Spleen (tissue), 11 donors: ENCODE results near the gene PTPN7. TPM values are rescaled to one million over a fixed set of nuclear protein-coding genes. Genes with fewer than 3 reads are reported as not detected.

Source experiments
- DNase-seq: peaks from one replicate; pipeline ENCODE4 v3.0.0-alpha.2; 2020
- H3K27ac ChIP-seq, 8 donors: fragments of 200-600 bp; sonication (generic) in 7 of 8; 1 replicate in 4 of 8; 2 replicates in 4 of 8; pipeline versions ENCODE4 v1.5.0 to v1.8.0; 2016 to 2021; ENCODE audit warnings: inconsistent platforms in 4 of 8, mild to moderate bottlenecking in 4 of 8, moderate library complexity in 1 of 8
- H3K27me3 ChIP-seq, 7 donors: fragments of 200-600 bp; sonication (generic) in 6 of 7; replicated peaks in 1 of 7; 1 replicate in 4 of 7; 2 replicates in 3 of 7; pipeline versions ENCODE4 v1.5.0 to v1.8.0; 2016 to 2021; ENCODE audit warnings: inconsistent platforms in 3 of 7, mild to moderate bottlenecking in 1 of 7
- H3K36me3 ChIP-seq, 6 donors: fragments of 200-600 bp; sonication (generic) in 5 of 6; 1 replicate in 4 of 6; 2 replicates in 2 of 6; pipeline versions ENCODE4 v1.5.0 to v1.8.0; 2016 to 2021; ENCODE audit warnings: inconsistent platforms in 2 of 6
- H3K4me1 ChIP-seq, 6 donors: fragments of 200-600 bp; sonication (generic) in 5 of 6; 1 replicate in 3 of 6; 2 replicates in 3 of 6; pipeline versions ENCODE4 v1.5.0 to v1.8.0; 2016 to 2021; ENCODE audit warnings: inconsistent platforms in 3 of 6
- H3K4me3 ChIP-seq, 8 donors: fragments of 200-600 bp; sonication (generic) in 7 of 8; 1 replicate in 4 of 8; 2 replicates in 4 of 8; pipeline versions ENCODE4 v1.5.0 to v1.8.0; 2016 to 2021; ENCODE audit warnings: inconsistent platforms in 4 of 8, mild to moderate bottlenecking in 4 of 8, moderate library complexity in 2 of 8
- H3K9me3 ChIP-seq, 8 donors: fragments of 200-600 bp; sonication (generic) in 7 of 8; 1 replicate in 4 of 8; 2 replicates in 4 of 8; pipeline versions ENCODE4 v1.5.0 to v1.8.0; 2016 to 2021; ENCODE audit warnings: inconsistent platforms in 4 of 8
- POLR2A ChIP-seq, 3 donors: fragments of 450-650 bp; IDR thresholded peaks; one replicate each; pipeline ENCODE4 v1.5.1; 2017; ENCODE audit warnings: antibody characterized with exemption in 3 of 3, mild to moderate bottlenecking in 1 of 3
- POLR2AphosphoS5 ChIP-seq, 3 donors: sonication (generic); formaldehyde crosslinking; IDR thresholded peaks; one replicate each; pipeline ENCODE4 v1.5.1; 2017; ENCODE audit warnings: antibody characterized with exemption in 3 of 3
- WGBS, 5 donors: extraction: QIAGEN DNeasy Blood & Tissue Kit in 3 of 5; methylation state at CpG; one replicate each; pipeline versions ENCODE4 v1.1.5 to v1.1.7; 2013 to 2018; 5-methylcytosine and 5-hydroxymethylcytosine counted together
- intact Hi-C: fragments of 100-400 bp; cut with DNase I; formaldehyde crosslinking; loops from one replicate; pipeline ENCODE4 v1.15.0; 2023; ENCODE audit warnings: low total_unique reads
- polyA plus RNA-seq, 3 donors: library from polyadenylated mRNA; stranded (reverse); fragments of 200-250 nt; gene quantifications; one replicate each; pipeline ENCODE4 v1.2.1, GENCODE V29; 2013
- total RNA-seq, 7 donors: library from RNA; depleted of rRNA in 3 of 7; stranded (reverse); fragments of >200 nt in 3 of 7; fragmentation: NEBNext Ultra II Directional in 4 of 7; extraction: Animal tissue kit (Norgen Biotek cat#: 25700) in 4 of 7; gene quantifications; one replicate each; pipeline versions ENCODE4 v1.1.0 to v1.2.1, GENCODE V29; 2016 to 2021
- TF ChIP-seq, protein P1 (sequence below), 11 experiments: fragments of 200-600 bp in 7 of 11; fragments of 450-650 bp in 4 of 11; sonication (generic) in 4 of 11; IDR thresholded peaks in 8 of 11; conservative IDR thresholded peaks in 3 of 11; 1 replicate in 7 of 11; 2 replicates in 4 of 11; pipeline versions ENCODE4 v1.4.0 to v1.8.0; 2016 to 2021; ENCODE audit warnings: antibody characterized with exemption in 11 of 11, inconsistent platforms in 4 of 11, mild to moderate bottlenecking in 1 of 11
- donor health status: healthy with polysubstance abuse.
- donor health status: DM: no; HTN: no; CAD: no; lungs with moderate emphysema.
- donor health status: DM: no; HTN: no; CAD: no.
- donor health status: Bipolar disorder and iron deficiency.
- donor health status: healthy.
- donor health status: DM: no; HTN: no; CAD: no.
- donor health status: DM: yes; HTN: yes; CAD: no.

Gene PTPN7
- total and polyA plus RNA-seq, 10 donors: 27.8 to 49.0 (median 40.3) TPM

DNA sequence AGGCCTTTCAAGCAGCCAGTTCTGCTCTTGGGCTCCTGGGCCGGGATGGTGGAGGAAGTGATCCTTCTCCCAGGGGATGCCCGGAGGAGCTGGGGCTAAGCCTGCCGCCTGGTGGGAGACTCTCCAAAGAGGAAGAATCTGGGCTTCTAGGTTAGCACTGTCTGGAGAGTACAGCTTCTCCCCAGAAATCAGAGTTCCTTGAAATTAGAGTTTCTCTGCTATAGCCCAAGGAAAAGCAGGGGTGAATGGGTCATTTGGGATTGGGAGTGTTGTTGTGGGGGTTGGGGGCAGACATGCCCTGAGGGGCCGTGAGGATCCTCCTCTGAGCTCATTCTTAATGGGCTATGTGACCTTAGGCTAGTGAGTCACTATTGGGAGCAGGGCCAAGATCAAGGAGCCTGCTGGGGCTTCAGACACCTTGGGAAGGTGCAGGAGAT is 39.7 kb upstream of the PTPN7 start:
- TF ChIP-seq POLR2AphosphoS5 (IDR thresholded peaks at IDR 0.05) (no peak), POLR2A (IDR thresholded peaks at IDR 0.05) (no peak)
- TF ChIP-seq, protein P1, sequence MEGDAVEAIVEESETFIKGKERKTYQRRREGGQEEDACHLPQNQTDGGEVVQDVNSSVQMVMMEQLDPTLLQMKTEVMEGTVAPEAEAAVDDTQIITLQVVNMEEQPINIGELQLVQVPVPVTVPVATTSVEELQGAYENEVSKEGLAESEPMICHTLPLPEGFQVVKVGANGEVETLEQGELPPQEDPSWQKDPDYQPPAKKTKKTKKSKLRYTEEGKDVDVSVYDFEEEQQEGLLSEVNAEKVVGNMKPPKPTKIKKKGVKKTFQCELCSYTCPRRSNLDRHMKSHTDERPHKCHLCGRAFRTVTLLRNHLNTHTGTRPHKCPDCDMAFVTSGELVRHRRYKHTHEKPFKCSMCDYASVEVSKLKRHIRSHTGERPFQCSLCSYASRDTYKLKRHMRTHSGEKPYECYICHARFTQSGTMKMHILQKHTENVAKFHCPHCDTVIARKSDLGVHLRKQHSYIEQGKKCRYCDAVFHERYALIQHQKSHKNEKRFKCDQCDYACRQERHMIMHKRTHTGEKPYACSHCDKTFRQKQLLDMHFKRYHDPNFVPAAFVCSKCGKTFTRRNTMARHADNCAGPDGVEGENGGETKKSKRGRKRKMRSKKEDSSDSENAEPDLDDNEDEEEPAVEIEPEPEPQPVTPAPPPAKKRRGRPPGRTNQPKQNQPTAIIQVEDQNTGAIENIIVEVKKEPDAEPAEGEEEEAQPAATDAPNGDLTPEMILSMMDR (IDR thresholded peaks at IDR 0.05 in 8 of 11, conservative IDR thresholded peaks at IDR 0.05 in 3 of 11): no peak
- peaks cover 0 to 47% (median 14%) of the 10 kb centered on the region in 6 donors for H3K4me1 ChIP-seq
- 58 to 84% (median 75%) methylated on average over 4 of the region's 4 CpGs for WGBS, 5 donors

DNA sequence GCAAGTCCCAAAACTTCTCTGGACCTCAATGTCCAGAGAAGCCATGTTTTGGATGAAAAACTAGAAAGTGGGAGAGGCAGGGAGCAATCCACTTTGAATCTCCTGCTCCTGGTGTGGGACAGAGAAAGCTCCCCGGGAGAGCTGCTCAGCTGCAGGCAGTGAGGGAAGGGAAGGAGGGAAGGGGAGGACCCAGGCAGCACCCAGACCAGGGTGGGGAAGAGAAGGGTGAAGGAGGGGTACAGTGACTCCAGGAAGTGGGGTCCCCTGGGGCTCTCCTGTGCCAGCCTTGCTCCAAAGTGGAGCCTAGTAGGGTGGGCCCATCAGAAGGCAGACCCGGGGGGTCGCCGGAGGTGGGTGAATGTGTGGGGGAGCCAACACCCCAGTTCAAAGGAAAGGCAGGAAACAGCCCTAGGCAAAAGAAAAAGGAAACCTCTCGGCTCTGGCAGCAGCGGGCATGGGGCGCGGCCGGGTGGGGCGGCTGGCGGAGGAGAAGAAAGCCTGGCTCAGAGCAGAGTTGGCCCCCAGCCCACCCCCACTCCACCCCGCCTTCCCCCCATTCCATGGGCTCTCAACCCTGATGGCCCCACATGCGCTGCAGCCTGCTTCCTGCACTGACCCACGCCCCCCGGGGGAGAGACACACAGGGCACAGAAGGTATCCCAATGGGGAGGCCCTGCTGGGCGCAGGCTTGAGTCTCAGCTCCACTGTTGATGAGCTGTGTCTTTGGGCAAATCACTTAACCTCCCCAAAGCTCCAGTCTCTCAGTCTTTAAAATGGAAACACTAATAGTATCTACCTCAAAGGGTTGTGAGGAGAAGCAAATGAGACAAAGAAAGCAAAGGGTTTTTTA is 38.9 kb upstream of the PTPN7 start:
- Histone ChIP-seq H3K27me3 (peaks cover 0 to 42% (median 4%) of the 10 kb centered on the region in 7 donors), H3K27ac (peak overlapping the region in 7 of 8 donors; percentile 26 to 74 (median 57)), H3K4me3 (no peak overlapping the region), H3K36me3 (no peaks in the 10 kb centered on the region), H3K9me3 (no peaks in the 10 kb centered on the region), H3K4me1 (peaks cover 0 to 54% (median 14%) of the 10 kb centered on the region in 6 donors)
- DNase-seq: no peak
- no peak for TF ChIP-seq POLR2A (IDR thresholded peaks at IDR 0.05)
- TF ChIP-seq POLR2AphosphoS5 (IDR thresholded peaks at IDR 0.05): no peak
- TF ChIP-seq, protein P1 (IDR thresholded peaks at IDR 0.05 in 8 of 11, conservative IDR thresholded peaks at IDR 0.05 in 3 of 11): no peak
- intact Hi-C loops: no loop called here
- 14 to 28% (median 24%) methylated on average over 13 to 16 of the region's 16 CpGs for WGBS, 5 donors

More for the DNA sequence above, 39.7 kb upstream of the PTPN7 start:
- Histone ChIP-seq H3K27me3 (peaks cover 0 to 34% (median 0%) of the 10 kb centered on the region in 7 donors), H3K27ac (peak overlapping the region in 5 of 8 donors; percentile 51 to 74 (median 57)), H3K36me3 (no peaks in the 10 kb centered on the region), H3K4me3 (no peak overlapping the region), H3K9me3 (no peaks in the 10 kb centered on the region)
- intact Hi-C loops: no loop called here
- DNase-seq: no peak

DNA sequence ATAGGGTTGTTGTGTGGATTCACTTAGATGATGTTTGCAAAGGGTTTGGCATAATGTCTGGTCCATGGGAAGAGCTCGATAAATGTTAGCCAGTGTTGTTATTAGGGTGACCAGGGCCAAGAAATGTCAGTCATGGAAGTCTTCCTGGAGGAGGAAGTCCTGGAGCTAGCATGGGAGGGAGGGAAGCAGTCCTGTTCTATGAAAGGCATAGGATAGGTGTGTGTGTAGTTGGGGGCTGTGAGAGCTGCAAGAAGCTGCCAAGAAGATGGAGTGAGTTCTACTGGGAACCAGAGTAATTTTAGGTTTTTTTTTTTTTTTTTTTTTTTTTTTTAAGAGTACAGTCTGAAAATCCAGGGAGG is 37.9 kb upstream of the PTPN7 start:
- 78 to 95% (median 83%) methylated on average over 1 of the region's 1 CpG for WGBS, 5 donors
- no peaks in the 10 kb centered on the region for H3K36me3 ChIP-seq
- H3K27ac ChIP-seq: peak overlapping the region in 4 of 8 donors; percentile 25 to 74 (median 60)
- no peak for DNase-seq
- intact Hi-C loops: no loop called here
- peaks cover under 1 to 57% (median 20%) of the 10 kb centered on the region in 6 donors for H3K4me1 ChIP-seq
- no peak overlapping the region for H3K4me3 ChIP-seq
- peaks cover 0 to 52% (median 14%) of the 10 kb centered on the region in 7 donors for H3K27me3 ChIP-seq
- H3K9me3 ChIP-seq: no peaks in the 10 kb centered on the region
- TF ChIP-seq POLR2A (IDR thresholded peaks at IDR 0.05): no peak
- TF ChIP-seq, protein P1 (IDR thresholded peaks at IDR 0.05 in 8 of 11, conservative IDR thresholded peaks at IDR 0.05 in 3 of 11): no peak
- TF ChIP-seq POLR2AphosphoS5 (IDR thresholded peaks at IDR 0.05): no peak
